SJSA1 (cell line): ENCODE data around the gene ADGRG6. TPM values are rescaled to one million over a fixed set of nuclear protein-coding genes. Genes with fewer than 3 reads are reported as not detected.
A peak's percentile ranks its signal among the peaks of the same experiment; 100 is the strongest.

Source experiments
- DNase-seq, 2 experiments: peaks; one replicate each; pipeline ENCODE4 v3.0.0-alpha.2; 2015 to 2020; ENCODE audit warnings: low spot score in 2 of 2, low read depth in 1 of 2
- H3K27ac ChIP-seq: fragments of 250-450 bp; sonication (Bioruptor Pico); 2 replicates; pipeline ENCODE4 v1.5.1; 2020; ENCODE audit warnings: mild to moderate bottlenecking, moderate library complexity
- H3K27me3 ChIP-seq: fragments of 250-450 bp; sonication (Bioruptor Pico); replicated peaks from 2 replicates; pipeline ENCODE4 v1.5.1; 2020; ENCODE audit warnings: mild to moderate bottlenecking, moderate library complexity
- H3K36me3 ChIP-seq: fragments of 250-450 bp; sonication (Bioruptor Pico); 2 replicates; pipeline ENCODE4 v1.5.1; 2020; ENCODE audit warnings: mild to moderate bottlenecking
- H3K4me1 ChIP-seq: fragments of 250-450 bp; sonication (Bioruptor Pico); replicated peaks from 2 replicates; pipeline ENCODE4 v1.6.1; 2021; ENCODE audit warnings: mild to moderate bottlenecking
- H3K4me3 ChIP-seq: fragments of 250-450 bp; sonication (Bioruptor Pico); 2 replicates; pipeline ENCODE4 v1.5.1; 2020; ENCODE audit warnings: mild to moderate bottlenecking
- H3K9me3 ChIP-seq: fragments of 250-450 bp; sonication (Bioruptor Pico); replicated peaks from 2 replicates; pipeline ENCODE4 v1.5.1; 2020; ENCODE audit warnings: mild to moderate bottlenecking
- total RNA-seq: library from RNA; depleted of rRNA; stranded (reverse); fragments of >200 nt; shearing (Covaris generic); gene quantifications from 2 replicates; pipeline ENCODE4 v1.2.3, GENCODE V29; 2014

Gene ADGRG6
- total RNA-seq, 1 experiment from 2014 or later = 4.5 TPM

DNA sequence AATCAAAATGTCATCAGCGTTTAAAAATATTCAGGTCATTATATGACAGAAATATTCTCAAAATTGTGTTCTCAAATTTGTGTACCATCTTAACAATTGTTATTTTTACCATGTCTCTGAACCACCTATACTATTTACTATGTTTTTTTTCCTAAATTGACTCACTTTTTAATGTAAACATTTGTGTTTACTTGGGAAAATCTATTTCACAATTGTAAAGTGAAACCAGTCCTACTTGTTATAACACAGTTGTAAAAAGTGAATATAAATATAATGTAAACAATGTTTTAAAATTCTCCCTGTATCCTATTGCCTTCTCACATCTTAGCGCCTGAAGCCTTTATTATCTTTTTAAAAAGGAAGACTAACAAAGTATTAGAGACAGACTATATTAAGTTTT, 83.5 kb downstream of the ADGRG6 start:
- DNase-seq = no peak
- peaks cover 19% of the 10 kb centered on the region for H3K4me1 ChIP-seq
- H3K4me3 ChIP-seq = no peak overlapping the region
- H3K36me3 ChIP-seq = no peaks in the 10 kb centered on the region
- no peak overlapping the region for H3K27ac ChIP-seq
- H3K27me3 ChIP-seq = no peaks in the 10 kb centered on the region
- H3K9me3 ChIP-seq = no peaks in the 10 kb centered on the region

DNA sequence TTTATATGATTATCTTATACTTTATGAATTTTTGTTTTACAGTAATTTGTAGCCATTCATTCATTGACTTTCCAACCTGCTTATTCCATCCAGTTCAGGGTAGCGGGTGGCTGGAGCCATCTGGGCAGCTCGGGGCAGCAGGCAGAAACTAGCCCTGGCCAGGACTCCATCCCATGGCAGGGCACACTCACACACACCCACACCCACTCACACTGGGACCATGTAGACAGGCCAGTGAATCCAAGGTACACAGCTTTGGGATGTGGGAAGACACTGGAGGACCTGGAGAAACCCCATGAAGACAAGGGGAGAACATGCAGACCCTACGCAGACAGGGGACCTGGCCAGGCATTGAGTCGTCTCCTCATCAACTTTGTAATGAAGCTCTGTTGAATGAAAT, 84.8 kb downstream of the ADGRG6 start:
- Histone ChIP-seq H3K4me3 (no peak overlapping the region), H3K9me3 (no peaks in the 10 kb centered on the region), H3K36me3 (no peaks in the 10 kb centered on the region), H3K4me1 (peaks cover 17% of the 10 kb centered on the region), H3K27ac (no peak overlapping the region), H3K27me3 (no peaks in the 10 kb centered on the region)
- DNase-seq = no peak

DNA sequence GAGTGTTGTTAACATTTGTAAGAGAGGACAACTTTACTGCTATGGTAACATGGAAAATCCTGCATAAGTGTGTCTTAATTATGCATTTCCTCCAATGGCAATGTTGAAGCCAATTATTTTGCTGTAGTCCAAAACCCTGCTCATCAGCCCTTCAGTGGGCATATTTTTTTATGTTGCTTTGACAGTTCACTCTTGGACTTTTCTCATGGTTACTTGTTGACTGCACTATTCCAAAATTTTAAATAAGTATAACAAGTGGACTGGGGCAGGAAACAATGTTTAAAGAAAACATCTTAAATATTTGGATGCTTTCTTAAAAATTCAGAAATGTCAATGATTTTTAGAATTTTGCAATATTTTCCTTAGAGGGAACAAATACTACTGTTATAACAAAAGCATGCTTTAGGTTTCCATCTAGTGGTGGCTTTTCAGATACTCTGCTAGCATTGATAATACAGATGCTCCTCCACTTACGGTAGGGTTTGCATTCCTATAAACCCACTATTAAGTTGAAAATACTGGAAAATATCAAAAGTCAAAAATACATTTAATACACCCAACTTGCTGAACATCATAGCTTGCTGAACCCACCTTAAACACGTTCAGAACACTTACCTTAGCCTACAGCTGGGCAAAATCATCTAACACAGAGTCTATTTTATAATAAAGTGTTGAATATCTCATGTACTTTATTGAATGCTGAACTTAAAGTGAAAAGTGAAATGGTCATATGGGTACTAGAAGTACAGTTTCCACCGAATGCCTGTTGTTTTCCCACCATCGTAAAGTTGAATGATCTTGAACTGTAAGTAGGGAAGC, 86.4 kb downstream of the ADGRG6 start:
- Histone ChIP-seq H3K9me3 (no peaks in the 10 kb centered on the region), H3K4me1 (peaks cover 15% of the 10 kb centered on the region), H3K36me3 (no peaks in the 10 kb centered on the region), H3K27me3 (no peaks in the 10 kb centered on the region), H3K4me3 (no peak overlapping the region), H3K27ac (no peak overlapping the region)
- no peak for DNase-seq

DNA sequence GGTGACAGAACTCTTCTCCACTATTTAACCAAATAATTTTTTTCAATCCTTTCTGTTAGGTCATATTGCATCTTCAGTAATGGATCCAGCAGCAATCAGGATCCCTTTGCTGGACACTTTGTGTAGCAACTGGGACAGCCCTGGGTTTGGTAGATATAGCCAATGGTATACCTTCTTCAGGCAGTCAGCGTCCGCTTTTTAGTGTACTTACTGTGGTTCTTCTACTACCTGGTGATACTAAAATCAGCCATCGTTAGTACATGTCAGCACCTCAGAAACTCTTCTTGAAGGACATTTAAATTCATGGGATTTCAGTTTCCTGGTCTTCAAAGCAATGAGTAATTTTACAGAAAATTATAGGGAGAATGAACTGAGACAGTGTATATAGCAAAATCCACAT, 93.5 kb downstream of the ADGRG6 start:
- Histone ChIP-seq H3K4me1 (peaks cover 10% of the 10 kb centered on the region), H3K9me3 (no peaks in the 10 kb centered on the region), H3K36me3 (no peaks in the 10 kb centered on the region), H3K27me3 (no peaks in the 10 kb centered on the region), H3K27ac (peak overlapping the region; percentile 39), H3K4me3 (no peak overlapping the region)
- DNase-seq = no peak

DNA sequence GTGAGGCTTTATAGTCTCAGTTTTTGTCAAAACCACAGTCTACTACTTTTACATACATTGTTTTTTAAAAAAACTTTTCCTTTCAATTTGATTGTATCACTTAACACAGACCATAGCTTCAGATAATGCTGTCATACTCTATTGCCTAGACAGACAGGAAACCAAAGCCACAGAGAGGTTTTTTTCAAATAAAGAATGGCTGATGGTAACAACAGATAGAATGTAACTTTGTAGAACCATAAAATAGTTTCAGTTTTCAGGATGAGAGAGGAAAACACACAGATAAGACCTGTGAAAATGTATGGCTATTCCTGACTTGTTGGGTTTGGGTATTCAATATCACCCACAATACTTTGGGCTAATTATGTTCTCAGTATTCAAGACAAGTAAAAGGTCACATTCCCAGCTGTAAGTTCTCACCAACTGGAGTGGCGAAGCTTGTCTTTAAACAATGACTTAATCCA, 94.0 kb downstream of the ADGRG6 start:
- H3K27me3 ChIP-seq = no peaks in the 10 kb centered on the region
- peaks cover 16% of the 10 kb centered on the region for H3K4me1 ChIP-seq
- no peaks in the 10 kb centered on the region for H3K9me3 ChIP-seq
- H3K4me3 ChIP-seq = no peak overlapping the region
- no peak for DNase-seq
- no peaks in the 10 kb centered on the region for H3K36me3 ChIP-seq
- H3K27ac ChIP-seq = peak overlapping the region; percentile 39

DNA sequence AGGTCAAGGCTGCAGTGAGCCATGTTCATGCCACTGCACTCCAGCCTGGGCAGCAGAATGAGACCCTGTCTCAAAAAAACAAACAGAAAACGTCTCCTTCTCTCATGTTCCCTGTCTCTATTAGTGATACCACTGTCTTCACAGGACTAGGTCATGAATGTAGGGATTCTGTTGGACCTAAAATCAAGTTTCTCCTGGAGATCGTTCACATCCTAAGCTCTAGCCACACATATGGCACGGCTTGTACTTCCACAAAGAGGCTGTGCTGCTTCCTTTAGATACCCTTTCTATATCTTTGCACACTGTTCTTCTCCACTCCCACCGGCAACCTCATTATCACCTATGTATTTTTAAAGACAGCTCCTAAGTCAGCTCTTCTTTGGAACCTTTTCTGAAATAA, 96.5 kb downstream of the ADGRG6 start:
- Histone ChIP-seq H3K27ac (no peak overlapping the region), H3K36me3 (no peaks in the 10 kb centered on the region), H3K9me3 (no peaks in the 10 kb centered on the region), H3K27me3 (no peaks in the 10 kb centered on the region), H3K4me1 (peaks cover 19% of the 10 kb centered on the region), H3K4me3 (no peak overlapping the region)
- no peak for DNase-seq

DNA sequence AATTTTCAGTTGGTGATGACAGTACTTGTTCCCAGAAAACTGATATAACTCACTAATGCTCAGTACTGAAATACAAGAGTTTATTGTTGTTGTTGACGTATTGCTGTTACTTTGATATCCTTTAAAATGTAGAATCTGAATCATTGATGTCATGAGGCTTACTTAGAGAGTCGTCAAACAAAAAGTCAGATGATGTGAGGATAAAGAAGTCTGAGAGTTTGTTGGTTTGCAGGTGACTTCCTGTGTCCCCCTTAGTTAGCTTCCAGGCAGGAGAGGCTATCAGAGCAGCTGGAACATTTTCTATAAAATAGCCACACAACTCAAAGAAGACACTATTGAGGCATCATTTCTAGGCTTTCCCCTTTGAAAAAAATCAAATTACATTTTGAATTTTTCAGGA, 97.9 kb downstream of the ADGRG6 start:
- no peak for DNase-seq
- no peak overlapping the region for H3K27ac ChIP-seq

DNA sequence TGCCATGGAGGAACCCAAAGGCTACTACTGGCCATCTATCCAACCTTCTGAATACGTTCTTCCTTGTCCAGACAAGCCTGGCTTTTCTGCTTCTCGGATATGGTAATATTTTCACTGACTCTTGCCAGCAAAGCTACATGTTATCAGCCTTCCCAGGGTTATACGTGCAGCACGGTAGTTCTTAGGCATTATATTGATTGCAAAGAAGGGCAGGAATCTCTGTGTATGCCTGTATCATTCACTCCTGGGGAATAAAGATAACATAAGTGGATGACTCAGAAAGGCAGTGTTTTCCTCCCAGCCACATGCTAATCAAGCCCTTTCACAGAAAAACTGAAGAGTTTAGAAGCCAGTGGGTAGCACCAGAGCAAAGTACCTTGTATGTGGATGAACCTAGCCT, 98.7 kb downstream of the ADGRG6 start:
- H3K36me3 ChIP-seq = no peaks in the 10 kb centered on the region
- no peak overlapping the region for H3K4me3 ChIP-seq
- DNase-seq = no peak
- no peaks in the 10 kb centered on the region for H3K27me3 ChIP-seq
- peaks cover 17% of the 10 kb centered on the region for H3K4me1 ChIP-seq
- no peaks in the 10 kb centered on the region for H3K9me3 ChIP-seq
- H3K27ac ChIP-seq = no peak overlapping the region

More for the DNA sequence above, 97.9 kb downstream of the ADGRG6 start:
- no peaks in the 10 kb centered on the region for H3K27me3 ChIP-seq
- H3K9me3 ChIP-seq = no peaks in the 10 kb centered on the region
- no peaks in the 10 kb centered on the region for H3K36me3 ChIP-seq
- peaks cover 19% of the 10 kb centered on the region for H3K4me1 ChIP-seq
- H3K4me3 ChIP-seq = no peak overlapping the region

DNA sequence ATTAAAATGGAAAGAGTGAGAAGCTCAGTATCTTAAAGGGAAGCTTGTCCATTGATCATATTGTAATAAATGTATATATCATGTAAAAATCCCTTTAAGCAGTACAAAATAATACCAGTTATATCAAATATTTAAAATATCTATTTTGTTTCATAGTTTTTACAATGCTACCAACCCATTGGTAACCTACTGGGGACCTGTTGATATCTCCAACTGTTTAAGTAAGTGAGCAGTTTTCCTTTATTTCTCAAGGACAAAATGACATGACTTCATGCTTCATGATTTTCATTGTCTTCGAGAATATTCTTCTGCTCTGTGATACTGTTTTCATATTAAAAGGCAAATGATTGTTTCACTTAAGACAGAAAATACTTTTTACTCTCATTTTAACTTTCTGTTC, 100.0 kb downstream of the ADGRG6 start:
- H3K27me3 ChIP-seq = no peaks in the 10 kb centered on the region
- DNase-seq = no peak
- H3K36me3 ChIP-seq = no peaks in the 10 kb centered on the region
- H3K4me1 ChIP-seq = peaks cover 10% of the 10 kb centered on the region
- no peaks in the 10 kb centered on the region for H3K9me3 ChIP-seq
- no peak overlapping the region for H3K4me3 ChIP-seq
- no peak overlapping the region for H3K27ac ChIP-seq

DNA sequence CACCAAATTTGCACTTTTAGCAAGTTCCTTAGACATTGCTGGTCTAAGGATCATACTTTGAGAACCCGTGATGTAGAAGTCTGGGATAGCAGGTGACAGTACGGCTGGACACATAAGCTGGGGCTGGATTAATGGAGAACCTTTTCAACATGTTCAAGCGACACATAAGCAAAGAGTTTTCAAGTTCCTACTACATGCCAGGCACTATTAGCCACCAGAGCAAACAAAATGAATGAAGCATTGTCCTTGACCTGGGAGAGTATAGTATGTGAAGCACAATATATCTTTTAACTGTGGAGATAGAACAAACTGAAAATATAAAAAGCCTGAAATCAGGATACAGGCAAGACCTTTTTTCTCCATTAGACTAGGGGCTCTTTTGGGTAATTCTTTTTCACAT, 102.9 kb downstream of the ADGRG6 start:
- Histone ChIP-seq H3K36me3 (no peaks in the 10 kb centered on the region), H3K9me3 (no peaks in the 10 kb centered on the region), H3K27ac (no peak overlapping the region), H3K27me3 (no peaks in the 10 kb centered on the region), H3K4me3 (no peak overlapping the region), H3K4me1 (peaks cover 24% of the 10 kb centered on the region)
- no peak for DNase-seq

DNA sequence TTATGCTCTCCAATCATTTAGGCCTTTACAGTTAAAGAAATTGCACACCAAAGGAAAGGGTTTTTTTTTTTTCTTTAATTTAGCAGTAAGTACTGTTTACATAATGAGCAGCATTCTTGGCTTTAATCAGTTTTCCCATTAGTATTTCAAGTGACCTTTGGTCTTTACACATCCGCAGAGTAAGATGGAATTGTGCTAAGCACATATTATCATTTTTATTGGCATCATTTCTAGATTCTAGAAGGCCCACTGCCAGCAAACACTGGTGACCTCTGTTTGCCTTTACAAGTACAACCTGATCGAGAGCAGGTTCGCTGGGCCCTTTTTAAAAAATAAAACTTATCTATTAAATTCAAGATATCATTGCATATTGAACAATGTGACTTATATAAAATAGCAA, 104.3 kb downstream of the ADGRG6 start:
- Histone ChIP-seq H3K27me3 (no peaks in the 10 kb centered on the region), H3K9me3 (no peaks in the 10 kb centered on the region), H3K4me1 (peaks cover 18% of the 10 kb centered on the region), H3K36me3 (no peaks in the 10 kb centered on the region), H3K27ac (no peak overlapping the region), H3K4me3 (no peak overlapping the region)
- no peak for DNase-seq

DNA sequence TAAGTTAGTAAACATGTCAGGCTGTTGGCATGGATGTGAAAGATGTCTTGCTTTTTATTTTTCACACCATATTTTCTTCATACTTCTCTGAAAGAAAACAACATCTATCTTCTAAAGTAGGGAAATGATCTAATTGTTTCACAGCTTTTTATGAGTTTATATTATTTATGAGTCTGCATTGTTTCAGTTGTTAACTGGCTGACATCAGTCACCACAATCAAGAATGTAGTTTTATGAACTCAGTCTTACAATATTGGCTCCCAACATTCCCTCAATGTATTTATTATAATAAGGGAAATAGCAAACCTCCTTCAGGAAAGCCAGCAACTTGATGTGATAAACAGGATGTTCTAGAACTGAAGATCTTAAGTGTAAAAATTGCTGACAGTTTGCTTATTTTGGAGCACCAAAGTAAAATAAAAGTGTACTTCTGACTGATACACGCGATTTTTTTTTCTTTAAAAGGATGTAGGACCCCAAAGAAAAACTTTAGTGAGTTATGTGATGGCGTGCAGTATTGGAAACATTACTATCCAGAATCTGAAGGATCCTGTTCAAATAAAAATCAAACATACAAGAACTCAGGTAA, 106.0 kb downstream of the ADGRG6 start:
- no peak for DNase-seq
- Histone ChIP-seq H3K4me1 (peaks cover 31% of the 10 kb centered on the region), H3K9me3 (no peaks in the 10 kb centered on the region), H3K36me3 (no peaks in the 10 kb centered on the region), H3K27me3 (no peaks in the 10 kb centered on the region), H3K4me3 (no peak overlapping the region), H3K27ac (peak overlapping the region; percentile 21; the same call in 1 of the 2 replicates)

DNA sequence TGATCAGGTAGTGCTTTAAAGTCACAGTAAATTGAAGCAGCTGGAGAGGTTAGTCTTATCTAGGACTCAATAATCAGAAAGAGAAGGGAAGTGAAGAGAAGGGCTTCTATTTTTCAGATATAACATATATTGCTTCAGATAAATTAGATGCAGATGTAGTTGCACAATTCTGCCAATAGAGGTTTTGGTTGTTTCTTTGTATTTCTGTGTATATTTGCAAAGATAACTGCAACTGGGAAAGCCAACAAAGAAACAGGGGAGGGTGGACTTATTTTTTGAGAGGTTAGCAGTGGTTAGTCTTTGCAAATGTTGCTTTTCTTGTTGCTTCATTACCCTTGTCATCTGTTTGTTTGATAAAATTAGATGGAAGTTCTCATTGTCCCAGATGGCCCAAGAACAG, 106.6 kb downstream of the ADGRG6 start:
- H3K36me3 ChIP-seq = no peaks in the 10 kb centered on the region
- H3K27me3 ChIP-seq = no peaks in the 10 kb centered on the region
- no peak overlapping the region for H3K4me3 ChIP-seq
- DNase-seq = no peak
- H3K27ac ChIP-seq = no peak overlapping the region
- H3K9me3 ChIP-seq = no peaks in the 10 kb centered on the region
- H3K4me1 ChIP-seq = peaks cover 32% of the 10 kb centered on the region

DNA sequence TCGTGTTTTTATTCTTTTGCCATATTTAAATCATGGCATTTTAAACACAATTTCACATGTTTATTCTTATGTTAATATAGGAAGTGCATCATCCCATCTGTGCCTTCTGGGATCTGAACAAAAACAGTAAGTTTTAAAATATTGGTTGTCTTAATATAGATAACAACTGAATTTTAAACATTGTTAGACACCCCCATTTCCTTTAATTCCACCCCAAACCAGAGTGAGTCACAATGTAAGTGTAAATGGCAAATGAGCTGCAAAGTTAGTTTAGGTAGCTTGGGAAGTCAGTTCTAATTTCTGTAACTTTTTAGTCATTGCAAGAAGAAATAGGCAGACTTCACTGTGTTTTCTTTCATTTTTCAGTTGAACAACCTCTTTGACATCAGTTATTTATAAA, 108.0 kb downstream of the ADGRG6 start:
- no peak overlapping the region for H3K4me3 ChIP-seq
- H3K9me3 ChIP-seq = no peaks in the 10 kb centered on the region
- no peak overlapping the region for H3K27ac ChIP-seq
- no peaks in the 10 kb centered on the region for H3K36me3 ChIP-seq
- DNase-seq = no peak
- no peaks in the 10 kb centered on the region for H3K27me3 ChIP-seq
- peaks cover 45% of the 10 kb centered on the region for H3K4me1 ChIP-seq
